IPS-NIHi11 (cell line): ENCODE data around the gene PROK2.

Experiments used
- DNase-seq: peaks from one replicate; pipeline ENCODE4 v3.0.0; 2012; ENCODE audit warnings: mixed read lengths, low spot score

The PROK2 gene

GRCh38 chr3:71734881-71735280, 50.1 kb downstream of the PROK2 start:
- no peak for DNase-seq

GRCh38 chr3:71733319-71733718, 51.6 kb downstream of the PROK2 start:
- DNase-seq: no peak

- DNase-seq: no peak
These were observed 52.3 kb downstream of the PROK2 start for GRCh38 chr3:71732637-71733036.

- DNase-seq: peak; percentile 86
These were observed 56.2 kb downstream of the PROK2 start for GRCh38 chr3:71728632-71729342.

GRCh38 chr3:71726146-71726545, 58.8 kb downstream of the PROK2 start:
- DNase-seq: no peak

GRCh38 chr3:71725271-71725991, 59.5 kb downstream of the PROK2 start, which contains the start of gene EIF4E3:
TSS of gene EIF4E3 (minus strand) at chr3:71725402. CDS start at chr3:71725367, 35 bp downstream.
- peak; percentile 89 for DNase-seq

GRCh38 chr3:71724584-71725270, 60.2 kb downstream of the PROK2 start:
- no peak for DNase-seq

- DNase-seq: no peak
These were observed 60.8 kb downstream of the PROK2 start for GRCh38 chr3:71724171-71724453.

GRCh38 chr3:71723452-71724170, 61.3 kb downstream of the PROK2 start:
- DNase-seq: no peak

GRCh38 chr3:71722693-71723092, 62.3 kb downstream of the PROK2 start:
- no peak for DNase-seq
